Neural progenitor cell (in vitro differentiated cells): ENCODE results near the gene KCMF1.

Experiments used
- CTCF ChIP-seq: fragments of 200-600 bp; sonication (generic); IDR thresholded peaks from 2 replicates; pipeline ENCODE4 v1.5.1; 2017; ENCODE audit warnings: antibody characterized with exemption, mild to moderate bottlenecking
- EZH2 ChIP-seq: fragments of 200-600 bp; sonication (generic); IDR thresholded peaks from 2 replicates; pipeline ENCODE4 v1.6.1; 2017; ENCODE audit warnings: antibody characterized with exemption, mild to moderate bottlenecking, moderate library complexity

DNA sequence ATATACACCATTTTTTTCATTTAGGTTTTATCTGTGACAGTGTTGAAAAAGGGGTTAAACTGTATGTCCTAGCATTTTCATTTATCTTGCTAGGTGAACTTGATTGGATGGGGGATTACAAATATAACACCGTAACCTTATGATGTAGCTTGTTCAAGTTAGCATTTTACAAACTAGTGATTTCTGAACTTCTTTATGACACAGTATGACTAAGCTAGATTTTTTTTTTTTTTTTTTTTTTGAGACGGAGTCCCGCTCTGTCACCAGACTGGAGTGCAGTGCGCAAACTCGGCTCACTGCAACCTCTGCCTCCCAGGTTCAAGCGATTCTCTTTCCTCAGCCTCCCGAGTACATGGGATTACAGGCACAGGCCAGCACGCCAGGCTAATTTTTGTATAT is 47.1 kb downstream of the KCMF1 start:
- TF ChIP-seq CTCF (no peak), EZH2 (no peak)
